Activated T-helper 1 cell treated with anti-CD3 and anti-CD28 coated beads, Interleukin-12 subunit alpha, Interleukin-12 subunit beta, Interleukin-2, Interleukin-4 antibody, amounts not matched to agents 30 ng/mL and 10 ng/mL and 1 ng/mL, durations not matched to agents 14 hours and 24 hours and 36 hours (primary cell): ENCODE results near the gene QSOX1. TPM values are rescaled to one million over a fixed set of nuclear protein-coding genes. Genes with fewer than 3 reads are reported as not detected.

Experiments
- total RNA-seq: library from RNA; stranded (reverse); gene quantifications from 2 replicates; pipeline ENCODE4 v1.2.3, GENCODE V29; 2022

The QSOX1 gene
- total RNA-seq, 1 donor from 2014 or later = 61.4 TPM

Other genes starting within 250 kb of the QSOX1 start
- gene CEP350, start 200.1 kb upstream of the QSOX1 start, total RNA-seq = 44.6 and 51.6 TPM in 2 replicates
- not detected in 2 replicates for gene LHX4, start 75.4 kb downstream of the QSOX1 start, total RNA-seq